GM21619 (cell line): ENCODE data around the gene SUV39H2.
"Not testable (repeated sequence)": the region's sequence is repeated elsewhere in the genome, so short reads cannot be mapped to it uniquely, and the experiment has no call there.

Experiments used
- ATAC-seq: cut with Tn5 transposase; IDR thresholded peaks from one replicate; pipeline ENCODE4 v1.9.1; 2021; ENCODE audit not compliant: unreplicated experiment

The SUV39H2 gene

GRCh38 chr10:14878266-14879123, at the start of gene SUV39H2:
Gene SUV39H2 (plus strand): TSS chr10:14878866. CDS start chr10:14878889, 23 bp downstream.
- peak; percentile 88 for ATAC-seq

- ATAC-seq = no peak
Observed at GRCh38 chr10:14833106-14833505, 45.6 kb upstream of the SUV39H2 start.

GRCh38 chr10:14836208-14836607, 42.5 kb upstream of the SUV39H2 start:
- no peak for ATAC-seq

DNA sequence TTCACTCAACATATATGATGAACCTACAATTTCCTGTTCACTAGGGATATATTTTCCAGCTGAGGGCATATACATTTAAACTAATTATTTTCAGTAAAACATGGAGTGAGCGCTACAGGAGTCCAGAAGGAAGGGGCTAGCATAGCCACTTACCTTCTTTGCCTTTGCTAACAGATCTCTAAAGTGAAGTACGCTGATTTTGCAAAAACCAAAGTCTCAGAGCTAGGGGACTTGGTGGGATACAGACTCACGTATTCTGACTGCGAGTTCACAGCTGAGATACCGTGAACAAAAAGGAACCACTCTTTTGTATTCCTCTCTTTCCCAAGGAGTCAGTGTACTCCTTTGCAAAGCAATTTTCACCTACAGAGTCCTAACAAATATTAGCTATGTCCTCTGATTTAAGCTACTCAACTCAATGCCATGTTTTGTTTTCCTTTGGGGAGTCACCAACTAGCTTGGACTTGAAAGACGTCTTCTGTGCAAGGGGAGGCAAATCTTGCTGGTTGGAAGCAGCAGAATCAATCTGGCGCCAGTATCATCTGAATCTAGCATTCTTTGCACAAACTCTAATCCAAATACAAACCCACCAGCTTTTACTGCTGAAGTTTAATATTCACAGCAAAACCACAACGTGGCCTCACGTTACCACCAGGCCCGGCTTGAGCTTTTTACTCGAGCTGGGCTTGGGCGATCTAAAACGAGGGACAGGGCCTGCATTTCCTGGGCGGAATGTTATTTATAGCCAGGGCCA, 41.5 kb upstream of the SUV39H2 start:
- no peak for ATAC-seq

DNA sequence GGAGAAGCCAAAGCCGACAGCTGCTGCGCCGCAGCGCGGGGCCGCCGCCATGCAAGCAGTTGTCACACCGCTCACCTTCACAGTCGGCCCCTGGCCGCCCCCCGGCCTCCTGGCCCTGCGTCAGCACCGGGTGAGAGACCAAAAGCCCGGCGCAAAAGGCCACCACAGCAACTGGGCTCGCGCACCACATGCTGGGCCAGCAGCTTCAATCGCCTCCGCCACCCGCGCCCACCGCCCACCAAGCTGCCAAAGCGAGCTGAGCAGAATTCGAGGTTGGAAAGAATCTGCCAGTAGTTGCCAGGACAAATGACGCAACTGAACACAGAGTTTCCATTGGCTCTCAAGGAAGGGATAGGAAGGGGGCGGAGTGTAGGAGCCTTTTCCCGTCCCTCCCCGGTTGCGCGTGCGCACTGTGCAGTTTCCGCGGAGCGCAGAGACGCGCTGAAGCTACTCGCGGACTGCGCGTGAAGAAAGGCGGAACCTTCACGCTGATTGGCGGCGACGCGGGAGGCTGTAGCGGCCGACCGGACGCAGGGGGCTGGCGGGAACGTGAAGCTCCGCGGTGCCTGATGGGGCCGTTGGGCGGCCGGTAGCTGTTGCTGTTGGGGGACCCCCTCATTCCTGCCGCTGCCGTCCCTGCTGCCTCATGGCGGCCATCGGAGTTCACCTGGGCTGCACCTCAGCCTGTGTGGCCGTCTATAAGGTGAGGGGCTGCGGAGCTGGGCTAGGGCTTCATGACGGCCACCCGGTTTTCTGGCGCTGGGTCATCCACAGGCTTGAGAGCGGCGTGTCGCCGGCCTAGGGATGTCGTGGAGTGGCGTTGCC, 40.7 kb upstream of the SUV39H2 start, which contains the start of the genes CDNF, HSPA14 and MSANTD7:
CDNF (minus strand) TSS at position 281 of the 825 bp plus-strand sequence; CDS start at position 190, 91 bp downstream.
HSPA14 (plus strand) TSS at position 550 of the 825 bp plus-strand sequence; CDS start at position 647, 97 bp downstream.
MSANTD7 (plus strand) TSS at position 550 of the 825 bp plus-strand sequence. CDS start 3,979 bp downstream, outside the sequence.
- peak; percentile 94 for ATAC-seq

DNA sequence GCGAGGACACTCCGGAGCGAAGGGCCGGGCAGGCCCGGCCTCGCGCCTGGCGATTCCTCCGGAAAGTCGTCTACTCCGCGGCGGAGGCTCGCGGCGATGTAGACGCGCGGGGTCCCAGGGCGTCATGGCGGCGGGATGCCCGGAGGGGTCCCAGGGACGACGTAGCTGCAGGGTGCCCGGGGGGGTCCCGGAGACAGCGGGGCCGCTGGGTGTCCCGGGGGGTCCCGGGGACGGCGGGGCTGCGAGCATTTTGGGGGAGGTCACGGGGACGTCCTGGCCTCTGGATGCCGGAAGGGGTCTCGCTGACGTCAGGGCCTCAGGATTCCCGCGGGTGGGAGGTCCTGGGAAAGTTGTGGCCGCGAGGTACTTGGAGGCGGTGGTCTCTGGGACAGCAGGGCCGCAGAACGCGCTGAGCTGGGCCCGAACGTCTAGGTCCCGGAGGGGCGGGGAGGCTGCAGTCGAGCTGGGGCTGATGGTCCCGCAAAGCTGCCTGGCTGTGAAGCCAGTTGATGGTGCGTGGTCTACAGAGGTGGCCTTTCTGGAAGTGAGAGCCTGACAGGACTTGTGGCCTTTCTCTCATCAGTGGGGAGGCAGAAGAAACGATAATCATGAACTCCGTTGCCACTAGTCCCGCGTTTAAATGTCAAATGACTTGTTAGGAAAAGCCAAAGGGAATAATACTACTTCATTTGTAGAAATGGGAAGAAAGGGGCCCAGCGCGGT, 39.9 kb upstream of the SUV39H2 start:
- ATAC-seq = no peak

DNA sequence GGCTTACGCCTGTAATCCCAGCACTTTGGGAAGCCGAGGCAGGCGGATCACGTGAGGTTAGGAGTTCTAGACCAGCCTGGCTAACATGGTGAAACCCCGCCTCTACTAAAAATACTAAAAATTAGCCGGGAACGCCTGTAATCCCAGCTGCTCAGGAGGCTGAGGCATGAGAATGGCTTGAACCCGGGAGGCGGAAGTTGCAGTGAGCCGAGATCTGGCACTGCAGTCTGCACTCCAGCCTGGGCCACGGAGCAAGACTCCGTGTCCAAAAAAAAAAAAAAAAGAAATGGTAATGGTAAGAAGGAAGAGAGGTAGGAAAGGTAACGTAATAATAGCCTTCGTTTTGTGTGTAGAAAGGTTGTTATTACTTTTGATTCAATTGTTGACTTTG, 39.4 kb upstream of the SUV39H2 start:
- no peak for ATAC-seq

- ATAC-seq = no peak
Observed at GRCh38 chr10:14840178-14840577, 38.5 kb upstream of the SUV39H2 start.

GRCh38 chr10:14843327-14843988, 35.2 kb upstream of the SUV39H2 start:
- ATAC-seq = no peak

GRCh38 chr10:14844948-14845347, 33.7 kb upstream of the SUV39H2 start:
- ATAC-seq = no peak

- no peak for ATAC-seq
Observed at GRCh38 chr10:14852236-14852635, 26.4 kb upstream of the SUV39H2 start.

DNA sequence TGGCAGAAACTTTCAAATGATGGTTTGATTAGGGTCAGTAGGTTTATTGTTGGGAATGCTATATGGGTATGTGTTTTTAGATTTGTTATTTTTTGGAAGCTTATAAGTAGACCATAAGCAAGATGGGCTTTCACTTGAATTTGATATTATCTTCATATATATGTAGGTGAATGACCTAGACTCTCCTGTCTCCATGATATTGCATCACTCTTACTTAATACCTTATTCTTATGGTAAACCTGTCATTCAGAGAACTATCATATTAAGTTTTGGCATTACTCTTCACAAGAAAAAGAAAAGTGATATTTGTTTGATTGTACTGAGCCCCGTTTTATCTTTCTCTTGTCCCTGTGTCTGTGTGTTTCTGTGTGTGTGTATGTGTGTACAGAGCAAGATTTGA, 23.2 kb upstream of the SUV39H2 start:
- no peak for ATAC-seq

GRCh38 chr10:14858338-14858960, 20.2 kb upstream of the SUV39H2 start:
- no peak for ATAC-seq

GRCh38 chr10:14859043-14859442, 19.6 kb upstream of the SUV39H2 start:
- ATAC-seq = no peak

- ATAC-seq = no peak
Observed at GRCh38 chr10:14859775-14860174, 18.9 kb upstream of the SUV39H2 start.

DNA sequence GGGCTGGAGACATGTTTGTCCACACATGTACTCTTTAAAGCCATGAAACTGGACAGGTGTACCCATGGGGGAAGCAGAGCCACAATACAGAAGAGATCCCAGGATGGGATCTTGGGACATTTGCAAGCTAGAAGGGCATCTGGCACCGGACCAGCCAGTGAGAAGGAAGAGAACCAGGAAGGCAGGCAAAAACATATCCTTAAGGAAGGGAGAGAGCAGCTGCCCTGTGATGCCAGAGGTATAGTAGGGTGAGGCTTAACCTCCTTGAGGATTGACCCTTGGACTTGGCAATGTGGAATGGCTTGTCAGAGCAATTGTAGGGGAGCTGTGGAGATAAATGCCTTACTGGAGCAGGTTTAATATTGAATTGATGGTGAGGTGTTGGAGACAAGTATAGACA, 17.9 kb upstream of the SUV39H2 start:
- ATAC-seq = no peak

GRCh38 chr10:14864466-14864865, 14.2 kb upstream of the SUV39H2 start:
- ATAC-seq = not testable (repeated sequence)

DNA sequence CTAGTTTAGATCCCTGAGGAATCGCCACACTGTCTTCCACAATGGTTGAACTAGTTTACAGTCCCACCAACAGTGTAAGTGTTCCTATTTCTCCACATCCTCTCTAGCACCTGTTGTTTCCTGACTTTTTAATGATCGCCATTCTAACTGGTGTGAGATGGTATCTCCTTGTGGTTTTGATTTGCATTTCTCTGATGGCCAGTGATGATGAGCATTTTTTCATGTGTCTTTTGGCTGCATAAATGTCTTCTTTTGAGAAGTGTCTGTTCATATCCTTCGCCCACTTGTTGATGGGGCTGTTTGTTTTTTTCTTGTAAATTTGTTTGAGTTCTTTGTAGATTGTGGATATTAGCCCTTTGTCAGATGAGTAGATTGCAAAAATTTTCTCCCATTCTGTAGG, 13.8 kb upstream of the SUV39H2 start:
- not testable (repeated sequence) for ATAC-seq

GRCh38 chr10:14873090-14873760, 5.4 kb upstream of the SUV39H2 start:
- ATAC-seq = peak; percentile 59
